ENCODE results near the gene ANKS1A. TPM values are rescaled to one million over a fixed set of nuclear protein-coding genes. Genes with fewer than 3 reads are reported as not detected.
A peak's percentile ranks its signal among the peaks of the same experiment; 100 is the strongest.

Gene ANKS1A
- total RNA-seq, 1 donor from 2014 or later, result 17.0 TPM

- Histone ChIP-seq H3K4me2 (no peak overlapping the region), H3F3A (ENCODE audit: low read depth) (peaks cover 20% of the 10 kb centered on the region), H3K27ac (no peak overlapping the region), H4K20me1 (ENCODE audit: low read depth) (peaks cover 15% of the 10 kb centered on the region), H3K9ac (no peak overlapping the region), H3K79me2 (ENCODE audit: low read depth) (no peaks in the 10 kb centered on the region), H3K9me3 (ENCODE audit: low read depth) (no peaks in the 10 kb centered on the region), H3K4me1 (peaks cover 33% of the 10 kb centered on the region), H3K27me3 (no peaks in the 10 kb centered on the region), H2AFZ (replicated peaks) (no peak overlapping the region), H3K36me3 (no peaks in the 10 kb centered on the region), H3K4me3 (no peak overlapping the region)
- DNase-seq (ENCODE audit: low spot score), result no peak
- Mint-ChIP-seq H3K27me3 (ENCODE audit: insufficient read depth, low read depth) (peaks cover 2% of the 10 kb centered on the region), H3K36me3 (peaks cover 12% of the 10 kb centered on the region), H3K9me3 (no peaks in the 10 kb centered on the region), H3K4me3 (no peak overlapping the region), H3K4me1 (peaks cover 24% of the 10 kb centered on the region), H3K27ac (no peak overlapping the region)
- no peak for TF ChIP-seq EZH2 (IDR thresholded peaks at IDR 0.05)
- no peak for TF ChIP-seq CTCF (IDR thresholded peaks at IDR 0.05)
- no peak for TF ChIP-seq EZH2phosphoT487 (IDR thresholded peaks at IDR 0.05)
Measured at GRCh38 chr6:35034411-35035191, 145.5 kb downstream of the ANKS1A start.

DNA sequence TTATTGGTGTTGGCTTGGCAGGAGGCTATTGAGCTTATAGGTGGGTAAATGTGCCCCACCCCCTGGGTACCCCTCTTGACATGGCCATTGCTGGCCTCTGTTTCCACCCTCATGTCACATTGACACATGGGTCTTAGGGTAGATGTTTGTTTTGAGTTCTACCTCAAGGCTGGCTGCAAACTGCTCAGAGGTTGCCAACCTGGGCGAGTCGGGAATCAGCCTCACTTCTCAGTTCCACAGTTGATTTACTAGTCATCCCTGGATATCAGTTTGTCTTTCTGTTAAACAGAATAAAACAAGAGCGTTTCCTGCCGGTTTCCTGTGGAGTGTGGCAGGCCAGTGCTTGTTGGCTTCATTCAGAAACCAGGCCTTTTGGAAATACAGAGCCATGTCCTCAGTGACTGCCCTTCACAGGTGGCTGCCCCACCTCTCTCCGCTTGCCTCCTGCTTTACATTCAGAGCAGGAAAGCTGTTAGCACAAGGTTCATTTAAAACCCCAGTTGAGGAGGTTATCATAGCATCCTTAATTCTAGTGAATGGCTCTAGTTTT is 146.5 kb downstream of the ANKS1A start:
- H3K27me3 ChIP-seq, result no peaks in the 10 kb centered on the region
- Mint-ChIP-seq H3K4me1 (peaks cover 24% of the 10 kb centered on the region), H3K27ac (no peak overlapping the region), H3K36me3 (peaks cover 10% of the 10 kb centered on the region), H3K9me3 (no peaks in the 10 kb centered on the region), H3K27me3 (ENCODE audit: insufficient read depth, low read depth) (peaks cover 2% of the 10 kb centered on the region), H3K4me3 (no peak overlapping the region)
- TF ChIP-seq CTCF (IDR thresholded peaks at IDR 0.05), result no peak
- TF ChIP-seq EZH2phosphoT487 (IDR thresholded peaks at IDR 0.05), result no peak
- TF ChIP-seq EZH2 (IDR thresholded peaks at IDR 0.05), result no peak
- H3K79me2 ChIP-seq (ENCODE audit: low read depth), result no peaks in the 10 kb centered on the region
- H3K4me2 ChIP-seq, result no peak overlapping the region
- H4K20me1 ChIP-seq (ENCODE audit: low read depth), result peaks cover 15% of the 10 kb centered on the region
- H3F3A ChIP-seq (ENCODE audit: low read depth), result peaks cover 20% of the 10 kb centered on the region
- H3K4me1 ChIP-seq, result peaks cover 33% of the 10 kb centered on the region
- no peaks in the 10 kb centered on the region for H3K36me3 ChIP-seq
- no peak overlapping the region for H3K27ac ChIP-seq
- no peak overlapping the region for H3K9ac ChIP-seq
- no peak overlapping the region for H2AFZ ChIP-seq (replicated peaks)
- no peak overlapping the region for H3K4me3 ChIP-seq
- no peak for DNase-seq (ENCODE audit: low spot score)
- H3K9me3 ChIP-seq (ENCODE audit: low read depth), result no peaks in the 10 kb centered on the region

- H3F3A ChIP-seq (ENCODE audit: low read depth), result peaks cover 20% of the 10 kb centered on the region
- H3K79me2 ChIP-seq (ENCODE audit: low read depth), result no peaks in the 10 kb centered on the region
- no peaks in the 10 kb centered on the region for H3K27me3 ChIP-seq
- no peak overlapping the region for H3K9ac ChIP-seq
- H3K4me2 ChIP-seq, result peak overlapping the region; percentile 56
- Mint-ChIP-seq H3K4me1 (peaks cover 24% of the 10 kb centered on the region), H3K4me3 (no peak overlapping the region), H3K36me3 (peaks cover 9% of the 10 kb centered on the region), H3K9me3 (no peaks in the 10 kb centered on the region), H3K27me3 (ENCODE audit: insufficient read depth, low read depth) (peaks cover 2% of the 10 kb centered on the region), H3K27ac (no peak overlapping the region)
- no peak for DNase-seq (ENCODE audit: low spot score)
- H3K27ac ChIP-seq, result no peak overlapping the region
- H3K36me3 ChIP-seq, result no peaks in the 10 kb centered on the region
- no peak overlapping the region for H2AFZ ChIP-seq (replicated peaks)
- no peak overlapping the region for H3K4me3 ChIP-seq
- peaks cover 15% of the 10 kb centered on the region for H4K20me1 ChIP-seq (ENCODE audit: low read depth)
- H3K9me3 ChIP-seq (ENCODE audit: low read depth), result no peaks in the 10 kb centered on the region
- no peak for TF ChIP-seq EZH2phosphoT487 (IDR thresholded peaks at IDR 0.05)
- TF ChIP-seq CTCF (IDR thresholded peaks at IDR 0.05), result no peak
- no peak for TF ChIP-seq EZH2 (IDR thresholded peaks at IDR 0.05)
- H3K4me1 ChIP-seq, result peaks cover 33% of the 10 kb centered on the region
Measured at GRCh38 chr6:35036059-35036827, 147.2 kb downstream of the ANKS1A start.

Measured in neural progenitor cell (in vitro differentiated cells).